Measurements from ENCODE around the gene TEX2. TPM values are rescaled to one million over a fixed set of nuclear protein-coding genes. Genes with fewer than 3 reads are reported as not detected.
"Not testable (repeated sequence)": the region's sequence is repeated elsewhere in the genome, so short reads cannot be mapped to it uniquely, and the experiment has no call there.

Gene TEX2
- total RNA-seq, 6 experiments from 2014 or later, result 29.1 to 46.6 (median 33.7) TPM

- ATAC-seq, result no peak
- Histone ChIP-seq H3K36me3 (peaks cover 0 to 12% (median 10%) of the 10 kb centered on the region in 4 donors), H3K27ac (no peak overlapping the region), H3K27me3 (no peaks in the 10 kb centered on the region), H3K4me3 (no peak overlapping the region), H3K9me3 (no peaks in the 10 kb centered on the region), H3K4me1 (peaks cover 0 to 44% (median 11%) of the 10 kb centered on the region in 4 donors)
- TF ChIP-seq CTCF (IDR thresholded peaks at IDR 0.05), result no peak
- intact Hi-C loops (cut with DNase I), result no loop called here
- WGBS (ENCODE audit: insufficient coverage, low coverage, low lambda C conversion rate, missing lambda C conversion rate), result 44% methylated on average over 2 of the region's 3 CpGs
- DNase-seq, result no peak
These were observed 90.5 kb downstream of the TEX2 start for GRCh38 chr17:64172510-64172909.

GRCh38 chr17:64171041-64171440 is 92.0 kb downstream of the TEX2 start:
- H3K36me3 ChIP-seq, result peaks cover 0 to 12% (median 10%) of the 10 kb centered on the region in 4 donors
- peaks cover 0 to 30% (median 4%) of the 10 kb centered on the region in 4 donors for H3K4me1 ChIP-seq
- WGBS (ENCODE audit: insufficient coverage, low coverage, low lambda C conversion rate, missing lambda C conversion rate), result 98% methylated on average over 7 of the region's 8 CpGs
- intact Hi-C loops (cut with DNase I), result no loop called here
- ATAC-seq (no peak), DNase-seq (no peak)
- no peaks in the 10 kb centered on the region for H3K9me3 ChIP-seq
- no peaks in the 10 kb centered on the region for H3K27me3 ChIP-seq
- H3K27ac ChIP-seq, result no peak overlapping the region
- no peak overlapping the region for H3K4me3 ChIP-seq
- TF ChIP-seq CTCF (IDR thresholded peaks at IDR 0.05), result no peak
- TF ChIP-seq POLR2A (IDR thresholded peaks at IDR 0.05), result no peak

- WGBS (ENCODE audit: insufficient coverage, low coverage, low lambda C conversion rate, missing lambda C conversion rate), result 92% methylated on average over 2 of the region's 4 CpGs
- intact Hi-C loops (cut with DNase I), result no loop called here
- Histone ChIP-seq H3K4me1 (peaks cover 0 to 22% (median under 1%) of the 10 kb centered on the region in 4 donors), H3K27ac (no peak overlapping the region), H3K4me3 (no peak overlapping the region), H3K9me3 (no peaks in the 10 kb centered on the region), H3K36me3 (peaks cover 0 to 11% (median 10%) of the 10 kb centered on the region in 4 donors), H3K27me3 (no peaks in the 10 kb centered on the region)
- no peak for TF ChIP-seq CTCF (IDR thresholded peaks at IDR 0.05)
- no peak for TF ChIP-seq POLR2A (IDR thresholded peaks at IDR 0.05)
- DNase-seq (no peak), ATAC-seq (no peak)
These were observed 92.8 kb downstream of the TEX2 start for GRCh38 chr17:64170286-64170685.

- H3K9me3 ChIP-seq, DNase-seq, H3K4me3 ChIP-seq, H3K27me3 ChIP-seq, H3K36me3 ChIP-seq, H3K4me1 ChIP-seq, H3K27ac ChIP-seq, ATAC-seq: not testable (repeated sequence)
- 80% methylated on average over 3 of the region's 3 CpGs for WGBS (ENCODE audit: insufficient coverage, low coverage, low lambda C conversion rate, missing lambda C conversion rate)
- intact Hi-C loops (cut with DNase I), result loop anchor here in 1 of 2 donors (10.0 kb wide), 1 partner anchor 117 kb away; no protein-coding TSS in a partner anchor
These were observed 95.4 kb downstream of the TEX2 start for GRCh38 chr17:64167666-64168065.

GRCh38 chr17:64166876-64167275 is 96.2 kb downstream of the TEX2 start:
- no peak overlapping the region for H3K4me3 ChIP-seq
- no peaks in the 10 kb centered on the region for H3K9me3 ChIP-seq
- TF ChIP-seq POLR2A (IDR thresholded peaks at IDR 0.05), result no peak
- no peak for TF ChIP-seq CTCF (IDR thresholded peaks at IDR 0.05)
- no peaks in the 10 kb centered on the region for H3K27me3 ChIP-seq
- peaks cover 0 to 9% (median 6%) of the 10 kb centered on the region in 4 donors for H3K36me3 ChIP-seq
- no peaks in the 10 kb centered on the region for H3K4me1 ChIP-seq
- 96% methylated on average over 3 of the region's 3 CpGs for WGBS (ENCODE audit: insufficient coverage, low coverage, low lambda C conversion rate, missing lambda C conversion rate)
- ATAC-seq, result no peak
- no peak overlapping the region for H3K27ac ChIP-seq
- intact Hi-C loops (cut with DNase I), result loop anchor here in 1 of 2 donors (10.0 kb wide), 1 partner anchor 118 kb away; no protein-coding TSS in a partner anchor
- DNase-seq, result no peak
